Liver (tissue), 9 donors: ENCODE results near the gene CPT1A. TPM values are rescaled to one million over a fixed set of nuclear protein-coding genes. Genes with fewer than 3 reads are reported as not detected.

Experiments used
- DNase-seq: peaks from one replicate; pipeline ENCODE4 v3.0.0-alpha.2; 2017; ENCODE audit warnings: low spot score
- H3K27ac ChIP-seq, 2 donors: one replicate each; pipeline ENCODE4 v1.7.0; 2013; ENCODE audit warnings: inconsistent platforms in 2 of 2, low read length in 2 of 2, control low read depth in 1 of 2, low read depth in 1 of 2, mild to moderate bottlenecking in 1 of 2
- H3K27me3 ChIP-seq, 4 donors: one replicate each; pipeline versions ENCODE4 v1.6.1 to v1.7.0; 2013; ENCODE audit warnings: low read length in 3 of 4, inconsistent platforms in 1 of 4, mild to moderate bottlenecking in 1 of 4, moderate library complexity in 1 of 4; ENCODE audit not compliant: control insufficient read depth in 4 of 4, insufficient read depth in 4 of 4
- H3K36me3 ChIP-seq, 4 donors: one replicate each; pipeline versions ENCODE4 v1.6.1 to v1.7.0; 2013; ENCODE audit warnings: low read length in 3 of 4, mild to moderate bottlenecking in 3 of 4, low read depth in 1 of 4, moderate library complexity in 1 of 4; ENCODE audit not compliant: control insufficient read depth in 4 of 4, insufficient read depth in 3 of 4
- H3K4me1 ChIP-seq, 4 donors: one replicate each; pipeline versions ENCODE4 v1.6.1 to v1.7.0; 2013; ENCODE audit warnings: low read length in 3 of 4, mild to moderate bottlenecking in 3 of 4, moderate library complexity in 1 of 4; ENCODE audit not compliant: control insufficient read depth in 4 of 4, insufficient read depth in 4 of 4
- H3K4me3 ChIP-seq, 3 donors: one replicate each; pipeline versions ENCODE4 v1.6.1 to v1.7.0; 2013; ENCODE audit warnings: low read length in 3 of 3, control low read depth in 1 of 3, low read depth in 1 of 3, mild to moderate bottlenecking in 1 of 3
- H3K9ac ChIP-seq, 2 donors: one replicate each; pipeline ENCODE4 v1.7.0; 2013; ENCODE audit warnings: low read length in 2 of 2, mild to moderate bottlenecking in 2 of 2, moderate library complexity in 2 of 2, control low read depth in 1 of 2, low read depth in 1 of 2
- H3K9me3 ChIP-seq, 4 donors: one replicate each; pipeline versions ENCODE4 v1.6.1 to v1.7.0; 2013; ENCODE audit warnings: low read length in 3 of 4; ENCODE audit not compliant: control insufficient read depth in 4 of 4
- EGR1 ChIP-seq, 2 donors: IDR thresholded peaks; 2 replicates each; pipeline ENCODE4 v1.6.1; 2016 to 2018; ENCODE audit warnings: antibody characterized with exemption in 2 of 2, low read depth in 2 of 2
- FOXA1 ChIP-seq: IDR thresholded peaks from 2 replicates; pipeline ENCODE4 v1.6.1; 2016; ENCODE audit warnings: antibody characterized with exemption
- FOXA2 ChIP-seq: IDR thresholded peaks from 2 replicates; pipeline ENCODE4 v1.6.1; 2016; ENCODE audit warnings: antibody characterized with exemption
- HNF4A ChIP-seq, 2 donors: conservative IDR thresholded peaks; 2 replicates each; pipeline ENCODE4 v1.6.1; 2016; ENCODE audit warnings: antibody characterized with exemption in 2 of 2, mild to moderate bottlenecking in 2 of 2
- HNF4G ChIP-seq: IDR thresholded peaks from 2 replicates; pipeline ENCODE4 v1.6.1; 2016; ENCODE audit warnings: antibody characterized with exemption
- JUND ChIP-seq, 2 donors: IDR thresholded peaks; 2 replicates each; pipeline ENCODE4 v1.6.1; 2016; ENCODE audit warnings: antibody characterized with exemption in 2 of 2
- NR2F2 ChIP-seq: IDR thresholded peaks from 2 replicates; pipeline ENCODE4 v1.6.1; 2016; ENCODE audit warnings: antibody characterized with exemption
- RAD21 ChIP-seq, 2 donors: IDR thresholded peaks; 2 replicates each; pipeline ENCODE4 v1.6.1; 2016; ENCODE audit warnings: antibody characterized with exemption in 2 of 2, mild to moderate bottlenecking in 2 of 2
- RXRA ChIP-seq, 2 donors: IDR thresholded peaks; 2 replicates each; pipeline ENCODE4 v1.6.1; 2017 to 2018; ENCODE audit warnings: antibody characterized with exemption in 2 of 2, mild to moderate bottlenecking in 1 of 2
- TAF1 ChIP-seq: conservative IDR thresholded peaks from 2 replicates; pipeline ENCODE4 v1.6.1; 2016; ENCODE audit warnings: antibody characterized with exemption, mild to moderate bottlenecking
- WGBS: extraction: QIAGEN DNeasy Blood & Tissue Kit; methylation state at CpG from one replicate; pipeline ENCODE4 v1.1.7; 2013; 5-methylcytosine and 5-hydroxymethylcytosine counted together
- polyA plus RNA-seq, 2 donors: library from polyadenylated mRNA; stranded (reverse) in 1 of 2; unstranded in 1 of 2; fragments of 200-250 nt in 1 of 2; fragments of >200 nt in 1 of 2; fragmentation: Nextera tagmentation in 1 of 2; extraction: Ambion mirVana in 1 of 2; gene quantifications; one replicate each; pipeline versions ENCODE4 v1.2.1 to v1.2.3, GENCODE V29; 2013 to 2015
- total RNA-seq, 2 donors: library from RNA; depleted of rRNA; stranded (reverse); fragments of >200 nt; gene quantifications; one replicate each; pipeline ENCODE4 v1.2.3, GENCODE V29; 2014
- TF ChIP-seq, protein P1 (sequence below): IDR thresholded peaks from 2 replicates; pipeline ENCODE4 v1.6.1; 2016; ENCODE audit warnings: antibody characterized with exemption
- TF ChIP-seq, protein P2 (sequence below): IDR thresholded peaks from 2 replicates; pipeline ENCODE4 v1.6.1; 2016; ENCODE audit warnings: antibody characterized with exemption
- TF ChIP-seq, protein P3 (sequence below): IDR thresholded peaks from 2 replicates; pipeline ENCODE4 v1.6.1; 2016; ENCODE audit warnings: antibody characterized with exemption
- donor health status: healthy.
- donor health status: healthy.
- donor health status: healthy.
- donor health status: healthy.
- donor health status: healthy.

CPT1A gene
- total and polyA plus RNA-seq, 4 donors, result 17.2 to 232 (median 61.0) TPM

DNA sequence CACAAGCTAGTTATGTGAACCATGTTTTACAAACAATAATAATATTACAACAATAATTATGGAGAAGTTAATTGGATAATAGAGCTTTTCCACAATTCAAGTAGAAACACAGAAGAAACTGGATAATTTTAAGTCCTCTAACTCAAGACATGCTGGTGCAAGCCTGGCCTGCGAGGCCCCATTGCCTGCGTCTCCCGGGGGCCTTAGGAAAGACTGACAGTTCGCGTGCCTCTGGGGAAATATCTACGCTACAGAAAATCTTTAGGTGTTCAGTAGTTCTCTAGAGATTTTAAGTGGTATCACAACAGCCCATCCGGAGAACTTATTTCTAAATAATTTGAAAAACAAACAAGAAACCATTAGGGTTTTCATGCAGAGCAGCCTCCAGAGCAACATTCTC, 134.2 kb downstream of the CPT1A start:
- no peak for DNase-seq
- TF ChIP-seq NR2F2, result no peak
- TF ChIP-seq JUND (IDR thresholded peaks at IDR 0.05), result no peak
- no peak for TF ChIP-seq HNF4A (conservative IDR thresholded peaks at IDR 0.05)
- no peak for TF ChIP-seq EGR1 (IDR thresholded peaks at IDR 0.05; ENCODE audit: low read depth in 2 of 2)
- WGBS, result 94% methylated on average over 7 of the region's 7 CpGs
- peaks cover 0 to 2% (median 0%) of the 10 kb centered on the region in 4 donors for H3K27me3 ChIP-seq
- H3K9me3 ChIP-seq, result no peaks in the 10 kb centered on the region
- no peaks in the 10 kb centered on the region for H3K4me1 ChIP-seq
- no peak overlapping the region for H3K9ac ChIP-seq
- H3K36me3 ChIP-seq, result no peaks in the 10 kb centered on the region
- no peak overlapping the region for H3K4me3 ChIP-seq
- H3K27ac ChIP-seq, result no peak overlapping the region

- peaks cover 0 to 2% (median 0%) of the 10 kb centered on the region in 4 donors for H3K27me3 ChIP-seq
- H3K9ac ChIP-seq, result no peak overlapping the region
- TF ChIP-seq RAD21 (IDR thresholded peaks at IDR 0.05), result no peak
- TF ChIP-seq HNF4A (conservative IDR thresholded peaks at IDR 0.05), result no peak
- TF ChIP-seq, protein P1, sequence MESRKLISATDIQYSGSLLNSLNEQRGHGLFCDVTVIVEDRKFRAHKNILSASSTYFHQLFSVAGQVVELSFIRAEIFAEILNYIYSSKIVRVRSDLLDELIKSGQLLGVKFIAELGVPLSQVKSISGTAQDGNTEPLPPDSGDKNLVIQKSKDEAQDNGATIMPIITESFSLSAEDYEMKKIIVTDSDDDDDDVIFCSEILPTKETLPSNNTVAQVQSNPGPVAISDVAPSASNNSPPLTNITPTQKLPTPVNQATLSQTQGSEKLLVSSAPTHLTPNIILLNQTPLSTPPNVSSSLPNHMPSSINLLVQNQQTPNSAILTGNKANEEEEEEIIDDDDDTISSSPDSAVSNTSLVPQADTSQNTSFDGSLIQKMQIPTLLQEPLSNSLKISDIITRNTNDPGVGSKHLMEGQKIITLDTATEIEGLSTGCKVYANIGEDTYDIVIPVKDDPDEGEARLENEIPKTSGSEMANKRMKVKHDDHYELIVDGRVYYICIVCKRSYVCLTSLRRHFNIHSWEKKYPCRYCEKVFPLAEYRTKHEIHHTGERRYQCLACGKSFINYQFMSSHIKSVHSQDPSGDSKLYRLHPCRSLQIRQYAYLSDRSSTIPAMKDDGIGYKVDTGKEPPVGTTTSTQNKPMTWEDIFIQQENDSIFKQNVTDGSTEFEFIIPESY, result no peak
- TF ChIP-seq NR2F2, result no peak
- TF ChIP-seq EGR1 (IDR thresholded peaks at IDR 0.05; ENCODE audit: low read depth in 2 of 2), result no peak
- no peak for TF ChIP-seq JUND (IDR thresholded peaks at IDR 0.05)
- TF ChIP-seq FOXA2, result no peak
- TF ChIP-seq RXRA (IDR thresholded peaks at IDR 0.05), result no peak
- TF ChIP-seq, protein P2, sequence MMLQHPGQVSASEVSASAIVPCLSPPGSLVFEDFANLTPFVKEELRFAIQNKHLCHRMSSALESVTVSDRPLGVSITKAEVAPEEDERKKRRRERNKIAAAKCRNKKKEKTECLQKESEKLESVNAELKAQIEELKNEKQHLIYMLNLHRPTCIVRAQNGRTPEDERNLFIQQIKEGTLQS, result no peak
- no peak for TF ChIP-seq HNF4G
- no peak for TF ChIP-seq TAF1
- TF ChIP-seq FOXA1, result no peak
- TF ChIP-seq, protein P3, sequence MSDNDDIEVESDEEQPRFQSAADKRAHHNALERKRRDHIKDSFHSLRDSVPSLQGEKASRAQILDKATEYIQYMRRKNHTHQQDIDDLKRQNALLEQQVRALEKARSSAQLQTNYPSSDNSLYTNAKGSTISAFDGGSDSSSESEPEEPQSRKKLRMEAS, result no peak
- no peak overlapping the region for H3K27ac ChIP-seq
- H3K4me3 ChIP-seq, result no peak overlapping the region
- H3K9me3 ChIP-seq, result peaks cover 0 to 1% (median 0%) of the 10 kb centered on the region in 4 donors
- WGBS, result 25% methylated on average over 16 of the region's 16 CpGs
- no peak for DNase-seq
- no peaks in the 10 kb centered on the region for H3K36me3 ChIP-seq
- H3K4me1 ChIP-seq, result no peaks in the 10 kb centered on the region
These were observed 136.8 kb downstream of the CPT1A start for GRCh38 chr11:68704887-68705286.

Other genes starting within 250 kb of the CPT1A start
- under 1 TPM in 1 of 2 donors, not detected in 1; 0.47 TPM for gene GAL, start 157.4 kb downstream of the CPT1A start, total RNA-seq
- gene GAL, start 157.4 kb downstream of the CPT1A start, polyA plus RNA-seq, result not detected
- gene TESMIN, start 90.4 kb downstream of the CPT1A start, total RNA-seq, result 1 to 10 TPM in 1 of 2 donors, under 1 TPM in 1; 0.42 to 2.5 TPM
- under 1 TPM; 0.27 to 0.82 TPM for gene TESMIN, start 90.4 kb downstream of the CPT1A start, polyA plus RNA-seq
- gene MRPL21, start 61.9 kb upstream of the CPT1A start, total RNA-seq, result 10 to 100 TPM; 22.3 to 22.8 TPM
- 10 to 100 TPM; 48.1 to 76.8 TPM for gene MRPL21, start 61.9 kb upstream of the CPT1A start, polyA plus RNA-seq
- 10 to 100 TPM in 1 of 2 donors, 1 to 10 TPM in 1; 6.1 to 14.0 TPM for gene IGHMBP2, start 62.0 kb upstream of the CPT1A start, total RNA-seq
- 1 to 10 TPM; 5.7 to 7.8 TPM for gene IGHMBP2, start 62.0 kb upstream of the CPT1A start, polyA plus RNA-seq
- not detected for gene MRGPRD, start 139.1 kb upstream of the CPT1A start, total RNA-seq
- not detected for gene MRGPRD, start 139.1 kb upstream of the CPT1A start, polyA plus RNA-seq
- 1 to 10 TPM; 1.9 to 3.0 TPM for gene MRGPRF, start 171.3 kb upstream of the CPT1A start, total RNA-seq
- 1 to 10 TPM; 1.1 to 4.8 TPM for gene MRGPRF, start 171.3 kb upstream of the CPT1A start, polyA plus RNA-seq
- 10 to 100 TPM; 15.2 to 20.8 TPM for gene TPCN2, start 207.0 kb upstream of the CPT1A start, total RNA-seq
- gene TPCN2, start 207.0 kb upstream of the CPT1A start, polyA plus RNA-seq, result 1 to 10 TPM; 6.4 to 9.0 TPM